Fibroblast of skin of back (primary cell): Measurements from ENCODE around the gene IFIT5.
A peak's percentile ranks its signal among the peaks of the same experiment; 100 is the strongest.
"Not testable (repeated sequence)": the region's sequence is repeated elsewhere in the genome, so short reads cannot be mapped to it uniquely, and the experiment has no call there.

Source experiments
- DNase-seq: peaks from one replicate; pipeline ENCODE4 v3.0.0-alpha.2; 2013

The IFIT5 gene

GRCh38 chr10:89431977-89432376 lies 17.6 kb downstream of the IFIT5 start:
- DNase-seq, result peak; percentile 72

- no peak for DNase-seq
These were observed 24.2 kb downstream of the IFIT5 start for GRCh38 chr10:89438525-89438924.

GRCh38 chr10:89440226-89441009 lies 26.1 kb downstream of the IFIT5 start:
- no peak for DNase-seq

- no peak for DNase-seq
These were observed 27.9 kb downstream of the IFIT5 start for GRCh38 chr10:89442289-89442688.

- not testable (repeated sequence) for DNase-seq
These were observed 30.5 kb downstream of the IFIT5 start for GRCh38 chr10:89444819-89445218.

GRCh38 chr10:89450901-89451300 lies 36.5 kb downstream of the IFIT5 start:
- DNase-seq, result no peak

GRCh38 chr10:89452193-89452592 lies 37.8 kb downstream of the IFIT5 start:
- no peak for DNase-seq

- DNase-seq, result no peak
These were observed 40.4 kb downstream of the IFIT5 start for GRCh38 chr10:89454561-89455347.

GRCh38 chr10:89458291-89458690 lies 43.9 kb downstream of the IFIT5 start:
- DNase-seq, result peak; percentile 84

- DNase-seq, result peak; percentile 17
These were observed 44.4 kb downstream of the IFIT5 start for GRCh38 chr10:89458784-89459183.

GRCh38 chr10:89463846-89464537 lies 49.6 kb downstream of the IFIT5 start:
- no peak for DNase-seq

GRCh38 chr10:89465196-89465595 lies 50.8 kb downstream of the IFIT5 start:
- DNase-seq, result no peak

GRCh38 chr10:89466599-89467035 lies 52.2 kb downstream of the IFIT5 start:
- DNase-seq, result peak; percentile 49

- DNase-seq, result no peak
These were observed 54.0 kb downstream of the IFIT5 start for GRCh38 chr10:89468191-89468965.

GRCh38 chr10:89469517-89469916 lies 55.1 kb downstream of the IFIT5 start:
- DNase-seq, result no peak
